ENCODE results near the gene CYB5A. TPM values are rescaled to one million over a fixed set of nuclear protein-coding genes. Genes with fewer than 3 reads are reported as not detected.

The CYB5A gene
- total RNA-seq, 6 experiments from 2014 or later: 60.4 to 83.3 (median 69.1) TPM

- Mint-ChIP-seq H3K4me1 (ENCODE audit: low read depth) (no peaks in the 10 kb centered on the region), H3K4me3 (no peak overlapping the region), H3K27ac (no peak overlapping the region), H3K27me3 (ENCODE audit: insufficient read depth) (peaks cover 10% of the 10 kb centered on the region), H3K9me3 (no peaks in the 10 kb centered on the region), H3K36me3 (ENCODE audit: low read depth) (no peaks in the 10 kb centered on the region)
- DNase-seq: no peak
- TF ChIP-seq CTCF (IDR thresholded peaks at IDR 0.05): no peak
Measured at GRCh38 chr18:74215863-74216262, 75.9 kb downstream of the CYB5A start.

DNA sequence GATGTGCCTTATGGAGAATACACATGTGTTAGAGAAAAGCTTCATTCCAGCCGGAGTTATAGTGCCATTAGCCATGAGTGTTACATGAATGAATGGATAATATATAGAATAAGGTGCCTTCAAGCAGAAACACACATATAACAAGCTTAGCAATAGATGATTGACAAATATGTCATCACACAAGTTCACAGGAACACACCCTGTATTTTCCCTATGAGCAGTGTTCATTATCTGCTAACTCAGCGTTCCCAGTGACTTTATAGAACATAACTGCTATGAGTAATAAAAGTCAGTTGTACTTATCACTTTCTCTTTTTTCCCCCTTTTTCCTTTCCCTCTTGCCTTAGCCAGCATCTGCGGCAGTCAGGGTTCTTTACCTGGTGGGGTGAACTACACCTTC, 78.3 kb downstream of the CYB5A start:
- no peaks in the 10 kb centered on the region for H3K4me1 Mint-ChIP-seq (ENCODE audit: low read depth)
- DNase-seq: no peak
- no peak overlapping the region for H3K27ac Mint-ChIP-seq
- H3K27me3 Mint-ChIP-seq (ENCODE audit: insufficient read depth): peaks cover 13% of the 10 kb centered on the region
- H3K4me3 Mint-ChIP-seq: no peak overlapping the region
- H3K36me3 Mint-ChIP-seq (ENCODE audit: low read depth): no peaks in the 10 kb centered on the region
- no peak for TF ChIP-seq CTCF (IDR thresholded peaks at IDR 0.05)
- no peaks in the 10 kb centered on the region for H3K9me3 Mint-ChIP-seq

DNA sequence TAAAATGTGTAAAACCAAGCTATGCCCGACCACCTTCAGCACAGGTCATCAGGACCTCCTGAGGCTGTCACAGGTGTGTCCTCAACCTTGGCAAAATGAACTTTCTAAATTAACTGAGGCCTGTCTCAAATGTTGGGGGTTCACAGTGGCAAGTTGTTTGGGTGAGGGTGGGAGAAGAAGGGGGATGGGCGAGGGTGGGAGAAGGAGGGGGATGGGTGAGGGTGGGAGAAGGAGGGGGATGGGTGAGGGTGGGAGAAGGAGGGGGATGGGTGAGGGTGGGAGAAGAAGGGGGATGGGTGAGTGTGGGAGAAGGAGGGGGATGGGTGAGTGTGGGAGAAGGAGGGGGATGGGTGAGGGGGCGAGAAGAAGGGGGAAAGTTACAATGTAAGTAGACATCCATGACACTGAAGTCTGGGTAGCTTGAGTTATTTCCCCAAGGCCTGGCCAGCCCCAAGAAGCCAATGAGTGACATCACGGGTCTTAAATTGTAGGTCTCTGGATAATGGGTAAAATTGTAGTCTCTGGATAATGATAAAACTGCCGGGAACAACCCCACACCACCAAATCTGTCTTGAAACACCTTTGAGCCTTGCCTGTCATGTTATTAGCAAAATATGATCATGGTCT, 87.1 kb downstream of the CYB5A start:
- no peak overlapping the region for H3K4me3 Mint-ChIP-seq
- TF ChIP-seq CTCF (IDR thresholded peaks at IDR 0.05): no peak
- no peaks in the 10 kb centered on the region for H3K4me1 Mint-ChIP-seq (ENCODE audit: low read depth)
- H3K36me3 Mint-ChIP-seq (ENCODE audit: low read depth): no peaks in the 10 kb centered on the region
- no peak overlapping the region for H3K27ac Mint-ChIP-seq
- no peak for DNase-seq
- peaks cover 24% of the 10 kb centered on the region for H3K27me3 Mint-ChIP-seq (ENCODE audit: insufficient read depth)
- peaks cover 7% of the 10 kb centered on the region; the same call in 1 of the 2 replicates for H3K9me3 Mint-ChIP-seq

DNA sequence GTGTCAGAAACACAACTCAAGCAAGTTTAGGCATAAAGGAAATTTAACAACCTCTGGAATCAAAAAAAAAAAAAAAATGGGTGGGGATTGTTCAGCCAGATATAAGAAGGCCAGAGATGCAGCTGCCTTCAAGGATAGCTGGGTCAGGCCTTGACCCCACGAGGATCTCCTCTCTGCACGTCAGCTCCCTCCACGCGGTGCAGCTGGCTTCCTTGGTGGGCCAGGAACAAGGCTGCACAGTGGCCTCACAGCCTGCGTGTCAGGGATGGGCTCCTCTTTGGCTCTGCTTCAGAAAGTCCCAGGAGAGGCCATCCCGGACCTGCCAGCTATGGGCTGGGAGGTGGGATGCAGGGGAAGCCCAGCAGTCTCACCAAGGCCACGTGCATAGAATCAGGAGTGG, 88.0 kb downstream of the CYB5A start:
- H3K4me1 Mint-ChIP-seq (ENCODE audit: low read depth): no peaks in the 10 kb centered on the region
- H3K27ac Mint-ChIP-seq: no peak overlapping the region
- no peak for TF ChIP-seq CTCF (IDR thresholded peaks at IDR 0.05)
- no peak for DNase-seq
- peaks cover 20% of the 10 kb centered on the region for H3K27me3 Mint-ChIP-seq (ENCODE audit: insufficient read depth)
- H3K9me3 Mint-ChIP-seq: peaks cover 7% of the 10 kb centered on the region; the same call in 1 of the 2 replicates
- no peak overlapping the region for H3K4me3 Mint-ChIP-seq
- H3K36me3 Mint-ChIP-seq (ENCODE audit: low read depth): no peaks in the 10 kb centered on the region

Other genes starting within 250 kb of the CYB5A start
- gene FBXO15, start 144.1 kb downstream of the CYB5A start, total RNA-seq (2021; fragmentation: NEBNext Ultra II Directional; extraction: Animal tissue kit (Norgen Biotek cat#: 25700)): 1 to 10 TPM in 3 of 6 experiments, under 1 TPM in 3; 0.71 to 2.2 (median 1.1) TPM
- gene TIMM21, start 143.4 kb downstream of the CYB5A start, total RNA-seq (2021; fragmentation: NEBNext Ultra II Directional; extraction: Animal tissue kit (Norgen Biotek cat#: 25700)): 10 to 100 TPM; 34.1 to 42.4 (median 40.6) TPM
- not detected for gene C18orf63, start 23.9 kb upstream of the CYB5A start, total RNA-seq (2021; fragmentation: NEBNext Ultra II Directional; extraction: Animal tissue kit (Norgen Biotek cat#: 25700))
- not detected for gene DIPK1C, start 165.3 kb upstream of the CYB5A start, total RNA-seq (2021; fragmentation: NEBNext Ultra II Directional; extraction: Animal tissue kit (Norgen Biotek cat#: 25700))
- 10 to 100 TPM; 79.7 to 95.4 (median 85.3) TPM for gene CNDP2, start 204.4 kb upstream of the CYB5A start, total RNA-seq (2021; fragmentation: NEBNext Ultra II Directional; extraction: Animal tissue kit (Norgen Biotek cat#: 25700))
- not detected for gene CNDP1, start 242.5 kb upstream of the CYB5A start, total RNA-seq (2021; fragmentation: NEBNext Ultra II Directional; extraction: Animal tissue kit (Norgen Biotek cat#: 25700))

Data from HFFc6 (cell line).